Ovary (tissue), 9 donors: ENCODE measurements around the gene SSR4. TPM values are rescaled to one million over a fixed set of nuclear protein-coding genes. Genes with fewer than 3 reads are reported as not detected.

ENCODE experiments used
- DNase-seq, 5 donors: peaks; one replicate each; pipeline ENCODE4 v3.0.0-alpha.2; 2019 to 2020
- H3K27ac ChIP-seq, 2 donors: fragments of 200-600 bp; one replicate each; pipeline versions ENCODE4 v1.5.1 to v1.8.0; 2019 to 2022
- H3K27me3 ChIP-seq: fragments of 200-600 bp; one replicate; pipeline ENCODE4 v1.8.0; 2022
- H3K36me3 ChIP-seq: fragments of 200-600 bp; sonication (generic); one replicate; pipeline ENCODE4 v1.5.1; 2019
- H3K4me1 ChIP-seq: one replicate; pipeline ENCODE4 v1.8.1; 2013; ENCODE audit warnings: mild to moderate bottlenecking, moderate library complexity; ENCODE audit not compliant: insufficient read depth
- H3K4me3 ChIP-seq: fragments of 200-600 bp; sonication (generic); one replicate; pipeline ENCODE4 v1.5.1; 2017
- H3K9me3 ChIP-seq, 2 donors: fragments of 200-600 bp in 1 of 2; sonication (generic) in 1 of 2; one replicate each; pipeline versions ENCODE4 v1.5.1 to v1.8.1; 2013 to 2019; ENCODE audit warnings: mild to moderate bottlenecking in 1 of 2, moderate library complexity in 1 of 2
- CTCF ChIP-seq, 3 donors: fragments of 450-650 bp in 2 of 3; fragments of 200-600 bp in 1 of 3; IDR thresholded peaks; one replicate each; pipeline versions ENCODE4 v1.5.1 to v1.8.0; 2016 to 2022; ENCODE audit warnings: antibody characterized with exemption in 3 of 3, mild to moderate bottlenecking in 1 of 3
- EP300 ChIP-seq: sonication (generic); formaldehyde crosslinking; IDR thresholded peaks from one replicate; pipeline ENCODE4 v1.6.1; 2017; ENCODE audit warnings: antibody characterized with exemption
- POLR2A ChIP-seq: fragments of 450-650 bp; IDR thresholded peaks from one replicate; pipeline ENCODE4 v1.6.1; 2017; ENCODE audit warnings: antibody characterized with exemption, mild to moderate bottlenecking, moderate library complexity
- WGBS, 3 donors: extraction: QIAGEN DNeasy Blood & Tissue Kit in 1 of 3; methylation state at CpG; one replicate each; pipeline versions ENCODE4 v1.1.5 to v1.1.7; 2013 to 2017; 5-methylcytosine and 5-hydroxymethylcytosine counted together
- intact Hi-C, 4 donors: fragments of 100-400 bp; cut with DNase I; formaldehyde crosslinking; loops; one replicate each; pipeline versions ENCODE4 v1.11.0 to v1.15.1; 2022 to 2023
- polyA plus RNA-seq, 2 donors: library from polyadenylated mRNA; stranded (reverse); fragments of 200-250 nt in 1 of 2; fragments of 350-450 nt in 1 of 2; fragmentation: Illumina TruSeq in 1 of 2; extraction: RNeasy Lipid Tissue Mini Kit (QIAGEN cat#74804) in 1 of 2; gene quantifications; one replicate each; pipeline ENCODE4 v1.2.3, GENCODE V29; 2013 to 2014
- total RNA-seq, 7 donors: library from RNA; depleted of rRNA in 2 of 7; stranded (reverse); fragments of >200 nt in 2 of 7; fragmentation: NEBNext Ultra II Directional in 3 of 7; extraction: Animal tissue kit (Norgen Biotek cat#: 25700) in 3 of 7; gene quantifications; one replicate each; pipeline versions ENCODE4 v1.1.0 to v1.2.4, GENCODE V29; 2016 to 2023
- donor health status: DM: no; HTN: no; CAD: no; lungs with moderate emphysema.
- donor health status: DM: no; HTN: no; CAD: no.
- donor health status: Bipolar disorder and iron deficiency.
- donor health status: DM: yes; HTN: yes; CAD: no.
- donor health status: DM: no; HTN: no; CAD: no.
- donor health status: DM: yes; HTN: yes; CAD: no.

SSR4 gene
- total and polyA plus RNA-seq, 9 donors: 120 to 261 (median 155) TPM

DNA sequence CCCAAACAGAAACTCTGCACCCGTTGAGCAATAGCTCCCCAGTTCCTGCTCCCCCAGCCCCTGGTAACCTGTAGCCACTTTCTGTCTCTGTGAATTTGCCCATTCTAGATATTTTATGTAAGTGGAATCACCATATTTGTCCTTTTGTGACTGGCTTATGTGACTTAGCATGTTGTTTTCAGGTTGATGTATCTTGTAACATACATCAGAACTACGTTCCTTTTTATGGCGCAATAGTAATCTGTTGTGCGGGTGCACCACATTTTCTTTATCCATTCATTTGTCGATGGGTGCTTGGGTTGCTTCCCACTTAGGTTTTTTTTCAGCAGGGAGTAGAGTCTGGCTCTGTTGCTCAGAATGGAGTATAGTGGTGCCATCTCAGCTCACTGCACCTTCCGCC lies 42.5 kb downstream of the SSR4 start:
- Histone ChIP-seq H3K27ac (no peak overlapping the region), H3K4me3 (no peak overlapping the region), H3K9me3 (no peaks in the 10 kb centered on the region), H3K27me3 (no peaks in the 10 kb centered on the region), H3K36me3 (no peaks in the 10 kb centered on the region), H3K4me1 (no peaks in the 10 kb centered on the region)
- no peak for DNase-seq
- whole genome bisulfite sequencing, 3 donors: 87 to 91% (median 88%) methylated on average over 6 of the region's 6 CpGs
- intact Hi-C loops: no loop called here
- TF ChIP-seq POLR2A (no peak), CTCF (IDR thresholded peaks at IDR 0.05) (no peak), EP300 (no peak)

DNA sequence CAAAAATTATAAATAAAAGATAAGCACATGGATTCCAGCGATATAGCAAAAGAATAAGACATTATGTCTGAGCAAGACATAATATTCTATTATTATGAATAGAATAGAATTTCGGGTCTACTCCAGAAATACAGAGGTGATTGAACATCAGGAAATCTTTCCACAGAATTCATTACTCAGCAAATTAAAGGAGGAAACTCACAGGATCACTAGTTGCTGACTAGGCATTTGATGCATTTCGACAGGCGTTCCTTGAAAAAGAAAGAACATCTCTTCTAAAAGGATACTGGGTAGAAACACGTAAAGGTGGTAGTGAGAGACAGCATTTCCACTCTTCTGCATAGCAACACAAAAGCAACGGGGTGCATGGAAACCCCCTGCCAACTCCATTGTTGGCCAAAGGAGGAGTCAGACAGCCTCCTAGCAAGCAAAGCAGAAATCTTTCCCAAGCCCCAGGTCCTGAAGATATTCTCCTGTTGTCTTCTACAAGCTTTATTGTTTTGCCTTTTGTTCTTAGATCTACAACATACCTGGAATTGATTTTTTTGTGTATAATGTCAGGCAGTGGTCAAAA lies 50.1 kb downstream of the SSR4 start:
- Histone ChIP-seq H3K27me3 (no peaks in the 10 kb centered on the region), H3K9me3 (no peaks in the 10 kb centered on the region), H3K27ac (no peak overlapping the region), H3K4me1 (no peaks in the 10 kb centered on the region), H3K4me3 (no peak overlapping the region), H3K36me3 (no peaks in the 10 kb centered on the region)
- no peak for TF ChIP-seq POLR2A
- TF ChIP-seq CTCF (IDR thresholded peaks at IDR 0.05): no peak
- no peak for TF ChIP-seq EP300
- intact Hi-C loops: no loop called here
- DNase-seq: no peak
- 31 to 37% (median 35%) methylated on average over 6 of the region's 6 CpGs for WGBS, 3 donors

- H3K4me3 ChIP-seq: no peak overlapping the region
- intact Hi-C loops: no loop called here
- WGBS, 3 donors: 37 to 46% (median 38%) methylated on average over 6 of the region's 6 CpGs
- TF ChIP-seq CTCF (IDR thresholded peaks at IDR 0.05) (no peak), POLR2A (no peak), EP300 (no peak)
- H3K9me3 ChIP-seq: no peaks in the 10 kb centered on the region
- no peaks in the 10 kb centered on the region for H3K4me1 ChIP-seq
- no peaks in the 10 kb centered on the region for H3K27me3 ChIP-seq
- no peak for DNase-seq
- no peaks in the 10 kb centered on the region for H3K36me3 ChIP-seq
- no peak overlapping the region for H3K27ac ChIP-seq
These were observed 50.7 kb downstream of the SSR4 start for GRCh38 chrX:153845195-153845594.

- Histone ChIP-seq H3K27ac (no peak overlapping the region), H3K27me3 (no peaks in the 10 kb centered on the region), H3K4me3 (no peak overlapping the region), H3K36me3 (no peaks in the 10 kb centered on the region), H3K4me1 (no peaks in the 10 kb centered on the region), H3K9me3 (no peaks in the 10 kb centered on the region)
- 8 to 25% (median 20%) methylated on average over 3 of the region's 3 CpGs for WGBS, 3 donors
- intact Hi-C loops: no loop called here
- TF ChIP-seq EP300 (no peak), POLR2A (no peak), CTCF (IDR thresholded peaks at IDR 0.05) (no peak)
- DNase-seq: no peak
These were observed 51.4 kb downstream of the SSR4 start for GRCh38 chrX:153845842-153846241.

Other genes starting within 250 kb of the SSR4 start
- gene CCNQ, start 195.5 kb upstream of the SSR4 start, total RNA-seq: 10 to 100 TPM; 15.5 to 20.0 (median 19.3) TPM
- 10 to 100 TPM; 16.8 to 23.8 TPM for gene CCNQ, start 195.5 kb upstream of the SSR4 start, polyA plus RNA-seq
- gene DUSP9, start 147.5 kb upstream of the SSR4 start, total RNA-seq: 1 to 10 TPM in 3 of 7 donors, under 1 TPM in 4; 0.12 to 3.7 (median 0.74) TPM
- under 1 TPM in 1 of 2 donors, not detected in 1; 0.28 TPM for gene DUSP9, start 147.5 kb upstream of the SSR4 start, polyA plus RNA-seq
- 1 to 10 TPM in 4 of 7 donors, under 1 TPM in 2, not detected in 1; 0.51 to 5.9 (median 1.6) TPM for gene PNCK, start 120.9 kb upstream of the SSR4 start, total RNA-seq
- gene PNCK, start 120.9 kb upstream of the SSR4 start, polyA plus RNA-seq: 1 to 10 TPM in 1 of 2 donors, under 1 TPM in 1; 0.87 to 1.1 TPM
- 10 to 100 TPM in 5 of 7 donors, 1 to 10 TPM in 2; 6.3 to 23.5 (median 16.3) TPM for gene SLC6A8, start 106.7 kb upstream of the SSR4 start, total RNA-seq
- 10 to 100 TPM in 1 of 2 donors, 1 to 10 TPM in 1; 7.5 to 10.0 TPM for gene SLC6A8, start 106.7 kb upstream of the SSR4 start, polyA plus RNA-seq
- gene BCAP31, start 70.3 kb upstream of the SSR4 start, total RNA-seq: 100 to 1,000 TPM in 5 of 7 donors, 10 to 100 TPM in 2; 53.7 to 146 (median 126) TPM
- 100 to 1,000 TPM; 151 to 195 TPM for gene BCAP31, start 70.3 kb upstream of the SSR4 start, polyA plus RNA-seq
- 10 to 100 TPM in 1 of 7 donors, 1 to 10 TPM in 6; 6.1 to 11.1 (median 9.1) TPM for gene ABCD1, start 69.8 kb upstream of the SSR4 start, total RNA-seq
- gene ABCD1, start 69.8 kb upstream of the SSR4 start, polyA plus RNA-seq: 1 to 10 TPM; 1.4 to 5.1 TPM
- gene PLXNB3, start 30.4 kb upstream of the SSR4 start, total RNA-seq: 1 to 10 TPM in 3 of 7 donors, under 1 TPM in 4; 0.46 to 5.0 (median 0.95) TPM
- 1 to 10 TPM in 1 of 2 donors, under 1 TPM in 1; 0.79 to 3.6 TPM for gene PLXNB3, start 30.4 kb upstream of the SSR4 start, polyA plus RNA-seq
- 1 to 10 TPM; 1.1 to 2.1 (median 1.6) TPM for gene SRPK3, start 13.6 kb upstream of the SSR4 start, total RNA-seq
- under 1 TPM; 0.25 to 0.65 TPM for gene SRPK3, start 13.6 kb upstream of the SSR4 start, polyA plus RNA-seq
- 10 to 100 TPM; 48.5 to 58.5 (median 54.7) TPM for gene IDH3G, start 293 bp upstream of the SSR4 start, total RNA-seq
- gene IDH3G, start 293 bp upstream of the SSR4 start, polyA plus RNA-seq: 10 to 100 TPM; 41.3 to 44.2 TPM
- 1 to 10 TPM in 4 of 7 donors, under 1 TPM in 3; 0.73 to 8.6 (median 2.7) TPM for gene PDZD4, start 35.9 kb downstream of the SSR4 start, total RNA-seq
- gene PDZD4, start 35.9 kb downstream of the SSR4 start, polyA plus RNA-seq: 1 to 10 TPM; 2.0 to 2.2 TPM
- 1 to 10 TPM in 3 of 7 donors, under 1 TPM in 3, not detected in 1; 0.36 to 3.0 (median 1.1) TPM for gene L1CAM, start 91.5 kb downstream of the SSR4 start, total RNA-seq
- gene L1CAM, start 91.5 kb downstream of the SSR4 start, polyA plus RNA-seq: 1 to 10 TPM in 1 of 2 donors, under 1 TPM in 1; 0.63 to 1.1 TPM
- 1 to 10 TPM in 1 of 7 donors, under 1 TPM in 4, not detected in 2; 0.34 to 1.5 (median 0.50) TPM for gene AVPR2, start 110.0 kb downstream of the SSR4 start, total RNA-seq
- 1 to 10 TPM in 1 of 2 donors, not detected in 1; 1.3 TPM for gene AVPR2, start 110.0 kb downstream of the SSR4 start, polyA plus RNA-seq
- gene ARHGAP4, start 131.6 kb downstream of the SSR4 start, total RNA-seq: 10 to 100 TPM in 5 of 7 donors, 1 to 10 TPM in 2; 7.0 to 22.3 (median 11.4) TPM
- 10 to 100 TPM in 1 of 2 donors, 1 to 10 TPM in 1; 1.2 to 14.7 TPM for gene ARHGAP4, start 131.6 kb downstream of the SSR4 start, polyA plus RNA-seq
- 10 to 100 TPM; 36.7 to 95.5 (median 64.2) TPM for gene NAA10, start 140.4 kb downstream of the SSR4 start, total RNA-seq
- 10 to 100 TPM; 64.9 to 87.3 TPM for gene NAA10, start 140.4 kb downstream of the SSR4 start, polyA plus RNA-seq
- 1 to 10 TPM in 6 of 7 donors, under 1 TPM in 1; 0.80 to 4.9 (median 2.5) TPM for gene RENBP, start 150.0 kb downstream of the SSR4 start, total RNA-seq
- gene RENBP, start 150.0 kb downstream of the SSR4 start, polyA plus RNA-seq: 1 to 10 TPM; 1.2 to 2.8 TPM
- gene HCFC1, start 177.2 kb downstream of the SSR4 start, total RNA-seq: 10 to 100 TPM; 26.3 to 62.5 (median 53.1) TPM
- 10 to 100 TPM; 13.3 to 19.7 TPM for gene HCFC1, start 177.2 kb downstream of the SSR4 start, polyA plus RNA-seq
- gene TMEM187, start 178.1 kb downstream of the SSR4 start, total RNA-seq: 10 to 100 TPM in 3 of 7 donors, 1 to 10 TPM in 4; 4.4 to 11.6 (median 9.4) TPM
- gene TMEM187, start 178.1 kb downstream of the SSR4 start, polyA plus RNA-seq: 1 to 10 TPM; 2.6 to 9.8 TPM
- 10 to 100 TPM; 17.0 to 97.4 (median 52.6) TPM for gene IRAK1, start 225.2 kb downstream of the SSR4 start, total RNA-seq
- gene IRAK1, start 225.2 kb downstream of the SSR4 start, polyA plus RNA-seq: 10 to 100 TPM; 10.5 to 25.8 TPM